Liver (tissue), 9 donors: ENCODE measurements around the gene TMEM204. TPM values are rescaled to one million over a fixed set of nuclear protein-coding genes. Genes with fewer than 3 reads are reported as not detected.
A peak's percentile ranks its signal among the peaks of the same experiment; 100 is the strongest.

Experiments used
- DNase-seq: peaks from one replicate; pipeline ENCODE4 v3.0.0-alpha.2; 2017; ENCODE audit warnings: low spot score
- H3K27ac ChIP-seq, 2 donors: one replicate each; pipeline ENCODE4 v1.7.0; 2013; ENCODE audit warnings: inconsistent platforms in 2 of 2, low read length in 2 of 2, control low read depth in 1 of 2, low read depth in 1 of 2, mild to moderate bottlenecking in 1 of 2
- H3K27me3 ChIP-seq, 4 donors: one replicate each; pipeline versions ENCODE4 v1.6.1 to v1.7.0; 2013; ENCODE audit warnings: low read length in 3 of 4, inconsistent platforms in 1 of 4, mild to moderate bottlenecking in 1 of 4, moderate library complexity in 1 of 4; ENCODE audit not compliant: control insufficient read depth in 4 of 4, insufficient read depth in 4 of 4
- H3K36me3 ChIP-seq, 4 donors: one replicate each; pipeline versions ENCODE4 v1.6.1 to v1.7.0; 2013; ENCODE audit warnings: low read length in 3 of 4, mild to moderate bottlenecking in 3 of 4, low read depth in 1 of 4, moderate library complexity in 1 of 4; ENCODE audit not compliant: control insufficient read depth in 4 of 4, insufficient read depth in 3 of 4
- H3K4me1 ChIP-seq, 4 donors: one replicate each; pipeline versions ENCODE4 v1.6.1 to v1.7.0; 2013; ENCODE audit warnings: low read length in 3 of 4, mild to moderate bottlenecking in 3 of 4, moderate library complexity in 1 of 4; ENCODE audit not compliant: control insufficient read depth in 4 of 4, insufficient read depth in 4 of 4
- H3K4me3 ChIP-seq, 3 donors: one replicate each; pipeline versions ENCODE4 v1.6.1 to v1.7.0; 2013; ENCODE audit warnings: low read length in 3 of 3, control low read depth in 1 of 3, low read depth in 1 of 3, mild to moderate bottlenecking in 1 of 3
- H3K9ac ChIP-seq, 2 donors: one replicate each; pipeline ENCODE4 v1.7.0; 2013; ENCODE audit warnings: low read length in 2 of 2, mild to moderate bottlenecking in 2 of 2, moderate library complexity in 2 of 2, control low read depth in 1 of 2, low read depth in 1 of 2
- H3K9me3 ChIP-seq, 4 donors: one replicate each; pipeline versions ENCODE4 v1.6.1 to v1.7.0; 2013; ENCODE audit warnings: low read length in 3 of 4; ENCODE audit not compliant: control insufficient read depth in 4 of 4
- CTCF ChIP-seq: fragments of 150-350 bp; IDR thresholded peaks from 2 replicates; pipeline ENCODE4 v1.5.1; 2017; ENCODE audit warnings: improper control_type of control experiment, low read depth, low read length; ENCODE audit not compliant: missing input control
- EGR1 ChIP-seq, 2 donors: IDR thresholded peaks; 2 replicates each; pipeline ENCODE4 v1.6.1; 2016 to 2018; ENCODE audit warnings: antibody characterized with exemption in 2 of 2, low read depth in 2 of 2
- FOXA1 ChIP-seq: IDR thresholded peaks from 2 replicates; pipeline ENCODE4 v1.6.1; 2016; ENCODE audit warnings: antibody characterized with exemption
- FOXA2 ChIP-seq: IDR thresholded peaks from 2 replicates; pipeline ENCODE4 v1.6.1; 2016; ENCODE audit warnings: antibody characterized with exemption
- GABPA ChIP-seq, 2 donors: IDR thresholded peaks in 1 of 2; conservative IDR thresholded peaks in 1 of 2; 2 replicates each; pipeline ENCODE4 v1.6.1; 2016; ENCODE audit warnings: antibody characterized with exemption in 2 of 2, mild to moderate bottlenecking in 1 of 2, moderate library complexity in 1 of 2
- HNF4A ChIP-seq, 2 donors: conservative IDR thresholded peaks; 2 replicates each; pipeline ENCODE4 v1.6.1; 2016; ENCODE audit warnings: antibody characterized with exemption in 2 of 2, mild to moderate bottlenecking in 2 of 2
- HNF4G ChIP-seq: IDR thresholded peaks from 2 replicates; pipeline ENCODE4 v1.6.1; 2016; ENCODE audit warnings: antibody characterized with exemption
- JUND ChIP-seq, 2 donors: IDR thresholded peaks; 2 replicates each; pipeline ENCODE4 v1.6.1; 2016; ENCODE audit warnings: antibody characterized with exemption in 2 of 2
- NR2F2 ChIP-seq: IDR thresholded peaks from 2 replicates; pipeline ENCODE4 v1.6.1; 2016; ENCODE audit warnings: antibody characterized with exemption
- RAD21 ChIP-seq, 2 donors: IDR thresholded peaks; 2 replicates each; pipeline ENCODE4 v1.6.1; 2016; ENCODE audit warnings: antibody characterized with exemption in 2 of 2, mild to moderate bottlenecking in 2 of 2
- REST ChIP-seq: IDR thresholded peaks from 2 replicates; pipeline ENCODE4 v1.6.1; 2016; ENCODE audit warnings: antibody characterized with exemption, mild to moderate bottlenecking
- RXRA ChIP-seq, 2 donors: IDR thresholded peaks; 2 replicates each; pipeline ENCODE4 v1.6.1; 2017 to 2018; ENCODE audit warnings: antibody characterized with exemption in 2 of 2, mild to moderate bottlenecking in 1 of 2
- TAF1 ChIP-seq: conservative IDR thresholded peaks from 2 replicates; pipeline ENCODE4 v1.6.1; 2016; ENCODE audit warnings: antibody characterized with exemption, mild to moderate bottlenecking
- YY1 ChIP-seq: IDR thresholded peaks from 2 replicates; pipeline ENCODE4 v1.6.1; 2016; ENCODE audit warnings: antibody characterized with exemption, mild to moderate bottlenecking
- WGBS: extraction: QIAGEN DNeasy Blood & Tissue Kit; methylation state at CpG from one replicate; pipeline ENCODE4 v1.1.7; 2013; 5-methylcytosine and 5-hydroxymethylcytosine counted together
- polyA plus RNA-seq, 2 donors: library from polyadenylated mRNA; stranded (reverse) in 1 of 2; unstranded in 1 of 2; fragments of 200-250 nt in 1 of 2; fragments of >200 nt in 1 of 2; fragmentation: Nextera tagmentation in 1 of 2; extraction: Ambion mirVana in 1 of 2; gene quantifications; one replicate each; pipeline versions ENCODE4 v1.2.1 to v1.2.3, GENCODE V29; 2013 to 2015
- total RNA-seq, 2 donors: library from RNA; depleted of rRNA; stranded (reverse); fragments of >200 nt; gene quantifications; one replicate each; pipeline ENCODE4 v1.2.3, GENCODE V29; 2014
- TF ChIP-seq, protein P1 (sequence below): IDR thresholded peaks from 2 replicates; pipeline ENCODE4 v1.6.1; 2016; ENCODE audit warnings: antibody characterized with exemption
- TF ChIP-seq, protein P2 (sequence below): IDR thresholded peaks from 2 replicates; pipeline ENCODE4 v1.6.1; 2016; ENCODE audit warnings: antibody characterized with exemption
- donor health status: healthy.
- donor health status: healthy.
- donor health status: healthy.
- donor health status: healthy.
- donor health status: healthy.

TMEM204 gene
- total and polyA plus RNA-seq, 4 donors, result 3.5 to 14.4 (median 10.7) TPM

GRCh38 chr16:1534021-1535020 lies 855 bp downstream of the TMEM204 start:
- Histone ChIP-seq H3K27ac (peak overlapping the region; percentile 69 to 80), H3K36me3 (no peaks in the 10 kb centered on the region), H3K9me3 (no peaks in the 10 kb centered on the region), H3K9ac (peak overlapping the region in 1 of 2 donors; percentile 46), H3K27me3 (no peaks in the 10 kb centered on the region), H3K4me1 (peaks cover 0 to 19% (median 2%) of the 10 kb centered on the region in 4 donors), H3K4me3 (peak overlapping the region in 2 of 3 donors; percentile 54)
- WGBS, result 68% methylated on average over 57 of the region's 57 CpGs
- TF ChIP-seq CTCF (no peak), YY1 (no peak), RAD21 (IDR thresholded peaks at IDR 0.05) (no peak), TAF1 (no peak), FOXA1 (no peak), HNF4A (conservative IDR thresholded peaks at IDR 0.05) (no peak), FOXA2 (no peak), HNF4G (no peak), RXRA (IDR thresholded peaks at IDR 0.05) (no peak), EGR1 (IDR thresholded peaks at IDR 0.05; ENCODE audit: low read depth in 2 of 2) (no peak), JUND (IDR thresholded peaks at IDR 0.05) (no peak), REST (no peak)
- TF ChIP-seq, protein P1, sequence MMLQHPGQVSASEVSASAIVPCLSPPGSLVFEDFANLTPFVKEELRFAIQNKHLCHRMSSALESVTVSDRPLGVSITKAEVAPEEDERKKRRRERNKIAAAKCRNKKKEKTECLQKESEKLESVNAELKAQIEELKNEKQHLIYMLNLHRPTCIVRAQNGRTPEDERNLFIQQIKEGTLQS, result no peak
- no peak for DNase-seq

- DNase-seq, result no peak
- peak overlapping the region in 1 of 2 donors; percentile 18 for H3K9ac ChIP-seq
- peak overlapping the region in 2 of 3 donors; percentile 54 for H3K4me3 ChIP-seq
- H3K9me3 ChIP-seq, result no peaks in the 10 kb centered on the region
- H3K27ac ChIP-seq, result peak overlapping the region; percentile 29 to 80
- H3K36me3 ChIP-seq, result no peaks in the 10 kb centered on the region
- TF ChIP-seq RAD21 (IDR thresholded peaks at IDR 0.05) (no peak), GABPA (IDR thresholded peaks at IDR 0.05 in 1 of 2, conservative IDR thresholded peaks at IDR 0.05 in 1 of 2) (no peak), TAF1 (no peak), YY1 (no peak), HNF4G (no peak), HNF4A (conservative IDR thresholded peaks at IDR 0.05) (no peak), NR2F2 (no peak)
- TF ChIP-seq, protein P2, sequence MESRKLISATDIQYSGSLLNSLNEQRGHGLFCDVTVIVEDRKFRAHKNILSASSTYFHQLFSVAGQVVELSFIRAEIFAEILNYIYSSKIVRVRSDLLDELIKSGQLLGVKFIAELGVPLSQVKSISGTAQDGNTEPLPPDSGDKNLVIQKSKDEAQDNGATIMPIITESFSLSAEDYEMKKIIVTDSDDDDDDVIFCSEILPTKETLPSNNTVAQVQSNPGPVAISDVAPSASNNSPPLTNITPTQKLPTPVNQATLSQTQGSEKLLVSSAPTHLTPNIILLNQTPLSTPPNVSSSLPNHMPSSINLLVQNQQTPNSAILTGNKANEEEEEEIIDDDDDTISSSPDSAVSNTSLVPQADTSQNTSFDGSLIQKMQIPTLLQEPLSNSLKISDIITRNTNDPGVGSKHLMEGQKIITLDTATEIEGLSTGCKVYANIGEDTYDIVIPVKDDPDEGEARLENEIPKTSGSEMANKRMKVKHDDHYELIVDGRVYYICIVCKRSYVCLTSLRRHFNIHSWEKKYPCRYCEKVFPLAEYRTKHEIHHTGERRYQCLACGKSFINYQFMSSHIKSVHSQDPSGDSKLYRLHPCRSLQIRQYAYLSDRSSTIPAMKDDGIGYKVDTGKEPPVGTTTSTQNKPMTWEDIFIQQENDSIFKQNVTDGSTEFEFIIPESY, result no peak
- peaks cover 0 to 19% (median 2%) of the 10 kb centered on the region in 4 donors for H3K4me1 ChIP-seq
- WGBS, result 70% methylated on average over 39 of the region's 39 CpGs
- no peaks in the 10 kb centered on the region for H3K27me3 ChIP-seq
These were observed 2.2 kb downstream of the TMEM204 start for GRCh38 chr16:1535391-1536291.
